ENCODE results near the gene GASK1A. TPM values are rescaled to one million over a fixed set of nuclear protein-coding genes. Genes with fewer than 3 reads are reported as not detected.

The GASK1A gene
- total RNA-seq, 1 donor from 2014 or later, result 10.6 TPM

DNA sequence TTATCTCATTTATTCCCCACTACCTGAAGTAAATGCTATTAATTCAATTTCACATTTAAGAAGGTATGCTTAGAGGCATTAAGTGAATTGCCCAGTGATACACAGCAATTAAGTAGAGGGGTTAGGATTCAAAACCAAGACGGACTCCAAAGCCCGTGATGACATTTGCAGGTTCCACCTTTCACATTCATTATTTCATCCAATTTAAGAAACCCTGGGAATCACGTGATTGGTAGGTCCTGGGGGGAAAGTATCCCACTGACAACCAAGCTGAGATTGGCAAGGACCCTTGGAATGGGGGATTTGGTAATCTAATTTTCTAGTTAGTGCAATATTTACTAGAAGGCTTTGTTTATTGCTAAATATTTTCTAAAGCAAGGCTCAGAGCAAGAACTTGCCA lies 124.9 kb downstream of the GASK1A start:
- H3K27ac ChIP-seq, result no peak overlapping the region
- no peaks in the 10 kb centered on the region for H3K36me3 ChIP-seq
- intact Hi-C loops (cut with DNase I), result no loop called here
- DNase-seq (ENCODE audit: extremely low spot score in 2 of 2), result no peak
- no peaks in the 10 kb centered on the region for H3K9me3 ChIP-seq
- H3K4me3 ChIP-seq, result no peak overlapping the region
- no peaks in the 10 kb centered on the region for H3K27me3 ChIP-seq
- peaks cover 16% of the 10 kb centered on the region for H3K4me1 ChIP-seq
- TF ChIP-seq POLR2AphosphoS5 (IDR thresholded peaks at IDR 0.05; ENCODE audit: insufficient read depth in 1 of 2, low read depth in 1 of 2), result no peak
- no peak for TF ChIP-seq POLR2A (IDR thresholded peaks at IDR 0.05)
- TF ChIP-seq, protein P1, sequence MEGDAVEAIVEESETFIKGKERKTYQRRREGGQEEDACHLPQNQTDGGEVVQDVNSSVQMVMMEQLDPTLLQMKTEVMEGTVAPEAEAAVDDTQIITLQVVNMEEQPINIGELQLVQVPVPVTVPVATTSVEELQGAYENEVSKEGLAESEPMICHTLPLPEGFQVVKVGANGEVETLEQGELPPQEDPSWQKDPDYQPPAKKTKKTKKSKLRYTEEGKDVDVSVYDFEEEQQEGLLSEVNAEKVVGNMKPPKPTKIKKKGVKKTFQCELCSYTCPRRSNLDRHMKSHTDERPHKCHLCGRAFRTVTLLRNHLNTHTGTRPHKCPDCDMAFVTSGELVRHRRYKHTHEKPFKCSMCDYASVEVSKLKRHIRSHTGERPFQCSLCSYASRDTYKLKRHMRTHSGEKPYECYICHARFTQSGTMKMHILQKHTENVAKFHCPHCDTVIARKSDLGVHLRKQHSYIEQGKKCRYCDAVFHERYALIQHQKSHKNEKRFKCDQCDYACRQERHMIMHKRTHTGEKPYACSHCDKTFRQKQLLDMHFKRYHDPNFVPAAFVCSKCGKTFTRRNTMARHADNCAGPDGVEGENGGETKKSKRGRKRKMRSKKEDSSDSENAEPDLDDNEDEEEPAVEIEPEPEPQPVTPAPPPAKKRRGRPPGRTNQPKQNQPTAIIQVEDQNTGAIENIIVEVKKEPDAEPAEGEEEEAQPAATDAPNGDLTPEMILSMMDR (IDR thresholded peaks at IDR 0.05), result no peak

DNA sequence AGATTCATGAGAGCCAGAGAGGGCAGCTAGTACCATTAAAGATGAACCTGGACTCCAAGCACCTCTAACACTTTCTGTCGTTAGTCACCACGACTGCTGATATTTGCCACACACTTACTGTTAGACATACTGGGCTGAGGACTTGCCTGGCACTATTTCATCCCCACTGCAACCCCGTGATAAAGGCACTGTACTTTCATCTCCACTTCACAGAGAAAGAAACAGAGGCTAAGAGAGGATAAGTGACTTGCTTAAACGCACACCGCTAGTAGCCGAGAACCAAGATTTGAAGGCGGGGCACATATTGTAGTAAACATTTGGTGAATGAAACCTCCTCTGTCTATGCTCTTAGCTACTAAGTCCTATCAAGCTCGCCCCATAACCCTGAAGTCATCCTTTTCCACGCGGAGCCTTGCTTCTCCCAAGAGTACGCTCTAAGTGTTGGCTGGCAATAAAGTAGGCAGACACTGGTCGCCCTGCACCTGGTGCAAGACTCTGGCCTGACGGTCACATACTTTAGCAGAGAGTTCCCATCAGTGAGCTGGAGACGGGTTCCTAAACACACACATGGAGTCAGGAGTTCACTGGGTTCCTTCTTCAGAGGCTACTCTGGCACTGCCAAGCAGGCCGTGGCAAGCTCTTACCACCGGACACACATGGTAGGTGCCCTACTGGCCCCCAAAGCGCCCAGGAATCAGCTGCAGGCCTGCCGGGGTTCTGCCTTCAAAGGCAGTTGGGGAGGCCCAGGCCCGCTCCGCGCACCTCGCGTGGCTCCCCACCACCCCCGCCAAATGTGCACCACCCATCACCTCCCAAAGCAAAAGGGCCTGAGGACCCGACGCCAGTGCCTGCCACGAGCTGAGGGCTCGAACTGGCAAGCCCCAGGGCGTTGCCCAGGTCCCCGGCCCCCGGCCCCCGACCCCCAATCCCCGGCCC lies 125.8 kb downstream of the GASK1A start:
- TF ChIP-seq POLR2A (IDR thresholded peaks at IDR 0.05), result no peak
- TF ChIP-seq, protein P1 (IDR thresholded peaks at IDR 0.05), result no peak
- Histone ChIP-seq H3K9me3 (no peaks in the 10 kb centered on the region), H3K27ac (peak overlapping the region; percentile 52), H3K4me3 (peak overlapping the region; percentile 75 to 90), H3K4me1 (peaks cover 16% of the 10 kb centered on the region), H3K36me3 (no peaks in the 10 kb centered on the region), H3K27me3 (no peaks in the 10 kb centered on the region)
- DNase-seq (ENCODE audit: extremely low spot score in 2 of 2), result no peak
- intact Hi-C loops (cut with DNase I), result no loop called here

DNA sequence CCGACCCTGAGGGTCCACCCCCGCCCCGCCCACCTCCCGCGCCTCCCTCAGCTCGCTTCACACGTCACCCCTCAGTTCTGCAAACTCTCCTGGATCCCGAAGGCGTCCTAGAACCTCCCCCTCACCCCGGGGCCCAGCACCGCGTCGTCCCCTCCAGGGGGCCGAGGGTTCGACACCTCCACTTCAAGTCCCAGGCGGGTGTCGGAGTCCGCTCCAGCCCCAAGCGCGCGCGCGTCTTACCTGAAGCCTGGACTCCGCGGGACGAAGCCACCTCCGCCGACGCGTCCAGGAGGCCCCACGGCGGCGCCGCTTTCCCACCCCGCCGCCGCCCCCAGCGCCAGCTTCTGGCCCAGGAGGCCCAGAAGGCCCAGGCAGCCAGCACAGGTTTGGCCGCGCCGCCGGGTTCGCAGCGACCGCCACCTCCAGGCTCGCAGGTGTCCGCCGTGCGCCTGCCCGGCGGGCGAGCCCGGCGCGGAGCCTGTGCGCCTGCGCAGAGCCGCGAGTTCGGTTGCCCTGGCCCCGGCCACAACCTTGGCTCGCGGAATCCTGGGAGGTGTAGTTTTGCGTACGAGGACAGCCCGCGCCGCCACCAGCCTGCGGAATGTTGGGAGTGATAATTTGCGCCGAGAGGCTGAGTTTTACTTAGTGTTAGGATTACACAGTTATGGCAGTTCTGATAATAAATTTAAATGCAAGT lies 126.6 kb downstream of the GASK1A start, which contains the start of gene POMGNT2:
Gene POMGNT2 (minus strand): TSS at position 484 of the 697 bp plus-strand sequence. CDS start 24,648 bp downstream, outside the sequence.
- TF ChIP-seq, protein P1 (IDR thresholded peaks at IDR 0.05), result no peak
- TF ChIP-seq POLR2AphosphoS5 (IDR thresholded peaks at IDR 0.05; ENCODE audit: insufficient read depth in 1 of 2, low read depth in 1 of 2) (peak; percentile 31 to 42), POLR2A (IDR thresholded peaks at IDR 0.05) (peak in 1 of 2 donors; percentile 31)
- no peak for DNase-seq (ENCODE audit: extremely low spot score in 2 of 2)
- Histone ChIP-seq H3K27me3 (no peaks in the 10 kb centered on the region), H3K9me3 (no peaks in the 10 kb centered on the region), H3K36me3 (no peaks in the 10 kb centered on the region), H3K27ac (peak within 1 kb of the TSS; percentile 52), H3K4me1 (peaks cover 16% of the 10 kb centered on the region), H3K4me3 (peak within 1 kb of the TSS; percentile 75 to 90)
- intact Hi-C loops (cut with DNase I), result no loop called here

DNA sequence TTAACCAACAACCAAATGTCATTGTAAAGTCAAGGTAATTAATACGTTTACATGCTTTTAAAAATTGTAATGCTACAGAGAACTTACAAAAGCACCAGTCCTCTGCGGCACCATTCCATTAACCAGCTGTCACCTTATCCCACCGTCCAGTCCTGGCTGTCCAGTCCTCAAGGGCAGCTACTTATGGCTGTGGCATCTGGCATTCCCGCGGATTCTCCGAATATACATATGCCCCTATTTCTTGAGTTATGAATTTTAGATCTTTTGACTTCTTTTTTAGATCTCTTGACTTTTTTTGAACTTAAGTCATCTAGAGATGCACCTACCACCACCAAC lies 127.2 kb downstream of the GASK1A start:
- DNase-seq (ENCODE audit: extremely low spot score in 2 of 2), result no peak
- no peaks in the 10 kb centered on the region for H3K9me3 ChIP-seq
- no peak overlapping the region for H3K27ac ChIP-seq
- H3K4me3 ChIP-seq, result peak overlapping the region; percentile 75 to 90
- TF ChIP-seq POLR2AphosphoS5 (IDR thresholded peaks at IDR 0.05; ENCODE audit: insufficient read depth in 1 of 2, low read depth in 1 of 2), result no peak
- H3K36me3 ChIP-seq, result no peaks in the 10 kb centered on the region
- H3K27me3 ChIP-seq, result no peaks in the 10 kb centered on the region
- intact Hi-C loops (cut with DNase I), result no loop called here
- H3K4me1 ChIP-seq, result peaks cover 16% of the 10 kb centered on the region

Other genes with a start within 250 kb of the GASK1A start
- 1.2 TPM for gene CCDC13, start 206.1 kb upstream of the GASK1A start, total RNA-seq
- gene HIGD1A, start 174.8 kb upstream of the GASK1A start, total RNA-seq, result 173 TPM
- gene ACKR2, start 169.9 kb upstream of the GASK1A start, total RNA-seq, result 7.9 TPM
- not detected for gene CYP8B1, start 103.4 kb upstream of the GASK1A start, total RNA-seq
- gene ZNF662, start 73.2 kb upstream of the GASK1A start, total RNA-seq, result 6.6 TPM
- 26.8 TPM for gene POMGNT2, start 126.8 kb downstream of the GASK1A start, total RNA-seq

Data from vagina (tissue), 2 donors.